HepG2 (cell line): ENCODE data around the gene CXCL10. TPM values are rescaled to one million over a fixed set of nuclear protein-coding genes. Genes with fewer than 3 reads are reported as not detected.

Source experiments
- ATAC-seq: fragments of 200-7000 bp; cut with Tn5 transposase; 3 replicates; pipeline ENCODE4 v1.9.1; 2020; ENCODE audit warnings: mild to moderate bottlenecking, moderate library complexity
- BruUV-seq: library from RNA; stranded (reverse); fragments of 400-500 nt; replicated peaks from 2 replicates; lab custom pipeline; 2021; lab: Mats Ljungman, UMichigan
- CTCF ChIA-PET: fragments of 300-600 bp; formaldehyde crosslinking; extraction: SDS; loops from one replicate; lab custom pipeline; 2021; ENCODE audit warnings: low total read pairs, inconsistent platforms, low intra/inter-chr PET ratio; lab: Yijun Ruan, JAX
- POLR2A ChIA-PET: fragments of 350-600 bp; sonication (Branson Sonifier 250); formaldehyde crosslinking; loops from one replicate; lab custom pipeline; 2020; ENCODE audit warnings: antibody characterized with exemption, inconsistent platforms; lab: Yijun Ruan, JAX
- DNase-seq: peaks from one replicate; pipeline ENCODE4 v3.0.0-alpha.2; 2015; ENCODE audit warnings: low spot score
- FAIRE-seq: peaks from 3 replicates; lab custom pipeline; 2011; peaks lifted over from hg19 to GRCh38; lab: Jason Lieb, UNC
- H2AFZ ChIP-seq: one replicate; pipeline ENCODE4 v1.6.1; 2011; ENCODE audit warnings: low read length, inconsistent platforms
- H3K27ac ChIP-seq: fragments of 300-600 bp; 3 replicates; pipeline ENCODE4 v1.8.0; 2011; ENCODE audit warnings: mixed run types, mild to moderate bottlenecking, mixed read lengths, low read length, inconsistent platforms; ENCODE audit not compliant: insufficient read depth; ENCODE audit errors: extremely low read length
- H3K27me3 ChIP-seq, 2 experiments: fragments of 200-600 bp in 1 of 2; 2 replicates in 1 of 2; 3 replicates in 1 of 2; pipeline versions ENCODE4 v1.6.0 to v1.8.0; 2011; ENCODE audit warnings: low read length in 2 of 2, mild to moderate bottlenecking in 2 of 2, moderate library complexity in 2 of 2, inconsistent platforms in 1 of 2; ENCODE audit not compliant: insufficient read depth in 2 of 2, control insufficient read depth in 1 of 2
- H3K36me3 ChIP-seq, 2 experiments: fragments of 200-600 bp in 1 of 2; replicated peaks in 1 of 2; 2 replicates in 1 of 2; 3 replicates in 1 of 2; pipeline versions ENCODE4 v1.5.1 to v1.8.0; 2011; ENCODE audit warnings: low read length in 2 of 2, inconsistent platforms in 1 of 2; ENCODE audit not compliant: insufficient read depth in 2 of 2, control insufficient read depth in 1 of 2
- H3K4me1 ChIP-seq: 2 replicates; pipeline ENCODE4 v1.5.1; 2012; ENCODE audit warnings: low read length, inconsistent platforms; ENCODE audit not compliant: insufficient read depth
- H3K4me2 ChIP-seq: 2 replicates; pipeline ENCODE4 v1.6.0; 2011; ENCODE audit warnings: low read depth, low read length, inconsistent platforms
- H3K4me3 ChIP-seq, 3 experiments: fragments of 200-600 bp in 1 of 3; sonication (generic), shearing (Covaris generic) in 1 of 3; replicated peaks in 1 of 3; 2 replicates each; pipeline ENCODE4 v1.5.1; 2011 to 2016; ENCODE audit warnings: low read length in 3 of 3, inconsistent platforms in 2 of 3, low read depth in 2 of 3, mild to moderate bottlenecking in 2 of 3, control low read depth in 1 of 3, mixed read lengths in 1 of 3; ENCODE audit not compliant: insufficient read depth in 1 of 3
- H3K79me2 ChIP-seq: one replicate; pipeline ENCODE4 v1.6.1; 2011; ENCODE audit warnings: low read length, inconsistent platforms; ENCODE audit not compliant: insufficient read depth
- H3K9ac ChIP-seq: 2 replicates; pipeline ENCODE4 v1.6.0; 2011; ENCODE audit warnings: mild to moderate bottlenecking, low read depth, low read length, inconsistent platforms; ENCODE audit not compliant: insufficient read depth
- H3K9me3 ChIP-seq: 2 replicates; pipeline ENCODE4 v1.5.1; 2012; ENCODE audit warnings: mild to moderate bottlenecking, low read length
- H4K20me1 ChIP-seq: 2 replicates; pipeline ENCODE4 v1.6.0; 2011; ENCODE audit warnings: inconsistent platforms, mild to moderate bottlenecking, low read length, moderate library complexity; ENCODE audit not compliant: insufficient read depth
- KDM3A ChIP-seq: IDR thresholded peaks from 2 replicates; pipeline ENCODE4 v1.6.1; 2018; ENCODE audit warnings: low read depth, missing compliant biosample characterization
- RNF2 ChIP-seq: fragments of 450-650 bp; conservative IDR thresholded peaks from 2 replicates; pipeline ENCODE4 v1.6.1; 2016; ENCODE audit warnings: low read depth
- SAP130 ChIP-seq: IDR thresholded peaks from 2 replicates; pipeline ENCODE4 v1.6.1; 2016; ENCODE audit warnings: low read depth
- SRSF1 ChIP-seq: fragments of 200-400 bp; formaldehyde crosslinking; optimal IDR thresholded peaks from 2 replicates; pipeline ENCODE3; 2017; ENCODE audit warnings: mild to moderate bottlenecking, low read depth, low read length, moderate library complexity
- U2AF1 ChIP-seq: fragments of 200-400 bp; formaldehyde crosslinking; optimal IDR thresholded peaks from 2 replicates; pipeline ENCODE3; 2017; ENCODE audit warnings: mild to moderate bottlenecking, low read depth, low read length
- YEATS2 ChIP-seq: sonication (generic); formaldehyde crosslinking; IDR thresholded peaks from 2 replicates; pipeline ENCODE4 v1.4.0; 2020; ENCODE audit warnings: missing genetic modification reagents, borderline replicate concordance
- ZBTB3 ChIP-seq: sonication (generic); formaldehyde crosslinking; IDR thresholded peaks from 2 replicates; pipeline ENCODE4 v1.4.0; 2020; ENCODE audit warnings: low read depth, mild to moderate bottlenecking, moderate library complexity, missing genetic modification reagents, borderline replicate concordance
- ZNF644 ChIP-seq: IDR thresholded peaks from 2 replicates; pipeline ENCODE4 v1.6.1; 2016; ENCODE audit warnings: low read depth
- ZNF672 ChIP-seq: sonication (generic); formaldehyde crosslinking; IDR thresholded peaks from 2 replicates; pipeline ENCODE4 v1.8.1; 2022; ENCODE audit warnings: missing genetic modification reagents
- ZSCAN31 ChIP-seq: sonication (generic); formaldehyde crosslinking; IDR thresholded peaks from 2 replicates; pipeline ENCODE4 v1.5.0; 2020; ENCODE audit warnings: low read depth, mild to moderate bottlenecking, missing genetic modification reagents
- WGBS: methylation state at CpG from one replicate; pipeline ENCODE4 v1.1.6; 2017; ENCODE audit warnings: low lambda C conversion rate; 5-methylcytosine and 5-hydroxymethylcytosine counted together
- in situ Hi-C: cut with HindIII; loops from 2 replicates; pipeline ENCODE4 v1.10.0; 2017; ENCODE audit warnings: low pct_unique_long_range_greater_than_20kb; ENCODE audit not compliant: extremely low pct_ligation_motif_present
- intact Hi-C: fragments of 100-400 bp; cut with micrococcal nuclease; formaldehyde crosslinking; loops from one replicate; pipeline ENCODE4 v1.10.0; 2022; ENCODE audit not compliant: unreplicated experiment
- polyA plus RNA-seq, 8 experiments: library from polyadenylated mRNA; depleted of rRNA in 3 of 8; stranded (reverse) in 7 of 8; unstranded in 1 of 8; fragments of >200 nt; fragmentation: Illumina TruSeq in 4 of 8; extraction: Trizol in 4 of 8; gene quantifications; 2 replicates each; pipeline versions ENCODE4 v1.2.1 to v1.2.3, GENCODE V29; 2011 to 2016; ENCODE audit warnings: low read depth in 4 of 8, missing spikeins in 1 of 8, mixed read lengths in 1 of 8; ENCODE audit not compliant: insufficient read depth in 1 of 8
- total RNA-seq, 5 experiments: library from RNA; depleted of rRNA; stranded (reverse); fragments of >200 nt; fragmentation: Illumina TruSeq; extraction: Trizol; gene quantifications; 2 replicates each; pipeline ENCODE4 v1.2.3, GENCODE V29; 2016; ENCODE audit warnings: low read depth in 1 of 5
- TF ChIP-seq, protein P1 (sequence below): IDR thresholded peaks from 2 replicates; pipeline ENCODE4 v1.6.1; 2016; ENCODE audit warnings: low read depth, borderline replicate concordance
- TF ChIP-seq, protein P2 (sequence below): fragments of 450-650 bp; IDR thresholded peaks from 2 replicates; pipeline ENCODE4 v1.6.1; 2016
- TF ChIP-seq, protein P3 (sequence below): sonication (generic); formaldehyde crosslinking; IDR thresholded peaks from 2 replicates; pipeline ENCODE4 v1.4.0; 2020; ENCODE audit warnings: missing genetic modification reagents

The CXCL10 gene
- total and polyA plus RNA-seq, 2 of the 13 experiments (the other 11 are each of a cell fraction or from before 2014, with no cell fraction given) = not detected

DNA sequence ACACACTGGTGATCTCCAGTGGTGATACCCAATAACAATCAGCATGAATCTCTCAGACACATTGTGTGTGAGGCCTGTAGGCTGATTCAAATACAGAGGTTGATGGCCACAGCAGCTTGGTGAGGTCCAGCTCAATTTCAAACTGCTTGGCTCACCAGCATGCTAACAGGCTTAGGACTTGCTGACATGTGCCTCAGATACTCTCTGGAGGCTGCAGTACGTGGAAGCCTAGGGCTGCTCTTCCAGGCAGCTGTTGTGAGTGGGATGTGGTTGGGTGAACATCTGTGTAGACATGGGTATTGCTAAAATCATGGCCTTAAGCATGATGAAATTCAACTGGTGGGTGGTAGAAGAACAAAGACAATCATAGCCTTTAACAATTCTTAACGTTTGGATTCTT lies 20.3 kb downstream of the CXCL10 start:
- no peaks in the 10 kb centered on the region for H3K36me3 ChIP-seq
- TF ChIP-seq, protein P1, sequence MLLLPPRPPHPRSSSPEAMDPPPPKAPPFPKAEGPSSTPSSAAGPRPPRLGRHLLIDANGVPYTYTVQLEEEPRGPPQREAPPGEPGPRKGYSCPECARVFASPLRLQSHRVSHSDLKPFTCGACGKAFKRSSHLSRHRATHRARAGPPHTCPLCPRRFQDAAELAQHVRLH (CRISPR knock-in tag) = no peak
- TF ChIP-seq YEATS2 (CRISPR knock-in tag) (no peak), SRSF1 (no peak), ZSCAN31 (CRISPR knock-in tag) (no peak), U2AF1 (no peak)
- TF ChIP-seq, protein P2, sequence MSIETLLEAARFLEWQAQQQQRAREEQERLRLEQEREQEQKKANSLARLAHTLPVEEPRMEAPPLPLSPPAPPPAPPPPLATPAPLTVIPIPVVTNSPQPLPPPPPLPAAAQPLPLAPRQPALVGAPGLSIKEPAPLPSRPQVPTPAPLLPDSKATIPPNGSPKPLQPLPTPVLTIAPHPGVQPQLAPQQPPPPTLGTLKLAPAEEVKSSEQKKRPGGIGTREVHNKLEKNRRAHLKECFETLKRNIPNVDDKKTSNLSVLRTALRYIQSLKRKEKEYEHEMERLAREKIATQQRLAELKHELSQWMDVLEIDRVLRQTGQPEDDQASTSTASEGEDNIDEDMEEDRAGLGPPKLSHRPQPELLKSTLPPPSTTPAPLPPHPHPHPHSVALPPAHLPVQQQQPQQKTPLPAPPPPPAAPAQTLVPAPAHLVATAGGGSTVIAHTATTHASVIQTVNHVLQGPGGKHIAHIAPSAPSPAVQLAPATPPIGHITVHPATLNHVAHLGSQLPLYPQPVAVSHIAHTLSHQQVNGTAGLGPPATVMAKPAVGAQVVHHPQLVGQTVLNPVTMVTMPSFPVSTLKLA = no peak
- TF ChIP-seq, all 625 proteins: peak for 0
- H3K4me1 ChIP-seq = no peaks in the 10 kb centered on the region
- CTCF ChIA-PET = no interaction called here
- H4K20me1 ChIP-seq = no peaks in the 10 kb centered on the region
- no peak overlapping the region for H3K27ac ChIP-seq
- no peak overlapping the region for H2AFZ ChIP-seq
- BruUV-seq = no TSS peak
- no peaks in the 10 kb centered on the region for H3K79me2 ChIP-seq
- POLR2A ChIA-PET = no interaction called here
- no peak overlapping the region for H3K4me2 ChIP-seq
- in situ Hi-C loops = no loop called here
- peaks cover 0 to 6% of the 10 kb centered on the region in 2 experiments; a peak in 1 of 5 replicates for H3K27me3 ChIP-seq
- 0% methylated on average over 2 of the region's 2 CpGs for WGBS
- no peak overlapping the region for H3K4me3 ChIP-seq
- FAIRE-seq = no peak
- no peak for DNase-seq
- intact Hi-C loops = no loop called here
- no peaks in the 10 kb centered on the region for H3K9me3 ChIP-seq
- H3K9ac ChIP-seq = no peak overlapping the region
- no peak for ATAC-seq

DNA sequence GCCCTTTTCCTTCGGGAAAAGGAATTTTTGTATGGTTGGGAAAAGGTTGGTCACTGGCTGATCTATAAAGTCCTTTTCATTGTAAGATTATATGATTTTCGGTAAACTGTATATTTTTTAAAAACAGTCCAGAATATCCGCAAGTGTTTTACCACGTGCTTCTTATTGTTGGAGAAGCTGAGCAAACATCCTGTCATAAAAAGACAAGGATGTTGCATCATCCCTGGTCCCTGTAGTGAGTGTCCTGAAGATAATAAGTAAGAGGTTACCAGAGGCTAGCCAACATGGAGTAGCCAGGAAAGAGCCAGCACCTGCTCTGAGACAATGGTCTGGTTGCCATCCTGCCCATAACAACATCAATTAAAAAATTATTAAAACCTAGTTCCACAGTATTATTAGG lies 21.1 kb downstream of the CXCL10 start:
- in situ Hi-C loops (no loop called here), intact Hi-C loops (no loop called here)
- FAIRE-seq (no peak), DNase-seq (no peak), ATAC-seq (no peak)
- 18% methylated on average over 4 of the region's 4 CpGs for WGBS
- Histone ChIP-seq H3K27ac (no peak overlapping the region), H3K36me3 (no peaks in the 10 kb centered on the region), H4K20me1 (no peaks in the 10 kb centered on the region), H3K27me3 (peaks cover 0 to 6% of the 10 kb centered on the region in 2 experiments; a peak in 1 of 5 replicates), H2AFZ (no peak overlapping the region), H3K4me2 (no peak overlapping the region), H3K4me3 (no peak overlapping the region), H3K9me3 (no peaks in the 10 kb centered on the region), H3K4me1 (no peaks in the 10 kb centered on the region), H3K79me2 (no peaks in the 10 kb centered on the region), H3K9ac (no peak overlapping the region)
- CTCF ChIA-PET = no interaction called here
- TF ChIP-seq RNF2 (no peak), KDM3A (CRISPR knock-in tag) (no peak), ZNF644 (no peak), SAP130 (CRISPR knock-in tag) (no peak), ZNF672 (CRISPR knock-in tag) (no peak), ZBTB3 (CRISPR knock-in tag) (no peak)
- TF ChIP-seq, protein P3, sequence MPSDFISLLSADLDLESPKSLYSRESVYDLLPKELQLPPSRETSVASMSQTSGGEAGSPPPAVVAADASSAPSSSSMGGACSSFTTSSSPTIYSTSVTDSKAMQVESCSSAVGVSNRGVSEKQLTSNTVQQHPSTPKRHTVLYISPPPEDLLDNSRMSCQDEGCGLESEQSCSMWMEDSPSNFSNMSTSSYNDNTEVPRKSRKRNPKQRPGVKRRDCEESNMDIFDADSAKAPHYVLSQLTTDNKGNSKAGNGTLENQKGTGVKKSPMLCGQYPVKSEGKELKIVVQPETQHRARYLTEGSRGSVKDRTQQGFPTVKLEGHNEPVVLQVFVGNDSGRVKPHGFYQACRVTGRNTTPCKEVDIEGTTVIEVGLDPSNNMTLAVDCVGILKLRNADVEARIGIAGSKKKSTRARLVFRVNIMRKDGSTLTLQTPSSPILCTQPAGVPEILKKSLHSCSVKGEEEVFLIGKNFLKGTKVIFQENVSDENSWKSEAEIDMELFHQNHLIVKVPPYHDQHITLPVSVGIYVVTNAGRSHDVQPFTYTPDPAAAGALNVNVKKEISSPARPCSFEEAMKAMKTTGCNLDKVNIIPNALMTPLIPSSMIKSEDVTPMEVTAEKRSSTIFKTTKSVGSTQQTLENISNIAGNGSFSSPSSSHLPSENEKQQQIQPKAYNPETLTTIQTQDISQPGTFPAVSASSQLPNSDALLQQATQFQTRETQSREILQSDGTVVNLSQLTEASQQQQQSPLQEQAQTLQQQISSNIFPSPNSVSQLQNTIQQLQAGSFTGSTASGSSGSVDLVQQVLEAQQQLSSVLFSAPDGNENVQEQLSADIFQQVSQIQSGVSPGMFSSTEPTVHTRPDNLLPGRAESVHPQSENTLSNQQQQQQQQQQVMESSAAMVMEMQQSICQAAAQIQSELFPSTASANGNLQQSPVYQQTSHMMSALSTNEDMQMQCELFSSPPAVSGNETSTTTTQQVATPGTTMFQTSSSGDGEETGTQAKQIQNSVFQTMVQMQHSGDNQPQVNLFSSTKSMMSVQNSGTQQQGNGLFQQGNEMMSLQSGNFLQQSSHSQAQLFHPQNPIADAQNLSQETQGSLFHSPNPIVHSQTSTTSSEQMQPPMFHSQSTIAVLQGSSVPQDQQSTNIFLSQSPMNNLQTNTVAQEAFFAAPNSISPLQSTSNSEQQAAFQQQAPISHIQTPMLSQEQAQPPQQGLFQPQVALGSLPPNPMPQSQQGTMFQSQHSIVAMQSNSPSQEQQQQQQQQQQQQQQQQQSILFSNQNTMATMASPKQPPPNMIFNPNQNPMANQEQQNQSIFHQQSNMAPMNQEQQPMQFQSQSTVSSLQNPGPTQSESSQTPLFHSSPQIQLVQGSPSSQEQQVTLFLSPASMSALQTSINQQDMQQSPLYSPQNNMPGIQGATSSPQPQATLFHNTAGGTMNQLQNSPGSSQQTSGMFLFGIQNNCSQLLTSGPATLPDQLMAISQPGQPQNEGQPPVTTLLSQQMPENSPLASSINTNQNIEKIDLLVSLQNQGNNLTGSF = no peak
- POLR2A ChIA-PET = no interaction called here
- BruUV-seq = no TSS peak
